K562 (cell line): ENCODE data around the gene HSF5. TPM values are rescaled to one million over a fixed set of nuclear protein-coding genes. Genes with fewer than 3 reads are reported as not detected.

Experiments used
- ARID2 ChIP-seq: fragments of 450-650 bp; IDR thresholded peaks from 2 replicates; pipeline ENCODE4 v1.6.1; 2017; ENCODE audit warnings: antibody characterized with exemption, mild to moderate bottlenecking
- BHLHE40 ChIP-seq: IDR thresholded peaks from 2 replicates; pipeline ENCODE4 v1.6.1; 2011; ENCODE audit warnings: low read length, improper control_type of control experiment
- DLX4 ChIP-seq: fragments of 250-450 bp; sonication (Bioruptor Pico); IDR thresholded peaks from 2 replicates; pipeline ENCODE4 v1.6.1; 2021; ENCODE audit warnings: mild to moderate bottlenecking
- FOXO4 ChIP-seq: fragments of 450-650 bp; formaldehyde crosslinking; IDR thresholded peaks from 2 replicates; pipeline ENCODE4 v1.4.0; 2020; ENCODE audit warnings: mild to moderate bottlenecking, moderate library complexity
- GTF2A2 ChIP-seq: IDR thresholded peaks from 2 replicates; pipeline ENCODE4 v1.6.1; 2016; ENCODE audit warnings: mild to moderate bottlenecking, missing genetic modification characterization, missing compliant biosample characterization
- HDAC6 ChIP-seq: IDR thresholded peaks from 2 replicates; pipeline ENCODE4 v1.6.1; 2012; ENCODE audit warnings: low read depth, mild to moderate bottlenecking, control low read depth, inconsistent platforms, low read length, moderate library complexity
- KAT2B ChIP-seq: IDR thresholded peaks from one replicate; pipeline ENCODE4 v1.6.1; 2012; ENCODE audit warnings: low read depth, mild to moderate bottlenecking, control low read depth, inconsistent platforms, low read length, moderate library complexity
- MBD2 ChIP-seq: sonication (generic); IDR thresholded peaks from 2 replicates; pipeline ENCODE4 v1.6.1; 2016; ENCODE audit warnings: low read depth, borderline replicate concordance
- MIER1 ChIP-seq: fragments of 450-650 bp; IDR thresholded peaks from 2 replicates; pipeline ENCODE4 v1.6.1; 2016; ENCODE audit warnings: antibody characterized with exemption, mild to moderate bottlenecking, low read depth
- NCOA2 ChIP-seq, 2 experiments: fragments of 450-650 bp; IDR thresholded peaks; 2 replicates each; pipeline ENCODE4 v1.6.1; 2018; ENCODE audit warnings: mild to moderate bottlenecking in 2 of 2, moderate library complexity in 1 of 2; ENCODE audit not compliant: partially characterized antibody in 2 of 2
- NFRKB ChIP-seq: fragments of 450-650 bp; IDR thresholded peaks from 2 replicates; pipeline ENCODE4 v1.6.1; 2016; ENCODE audit warnings: low read depth
- PKNOX1 ChIP-seq: fragments of 450-650 bp; IDR thresholded peaks from 2 replicates; pipeline ENCODE4 v1.6.1; 2016
- SFPQ ChIP-seq: fragments of 200-400 bp; formaldehyde crosslinking; IDR thresholded peaks from 2 replicates; pipeline ENCODE4 v1.6.1; 2017; ENCODE audit warnings: mild to moderate bottlenecking, low read depth, low read length, moderate library complexity
- SMARCB1 ChIP-seq: IDR thresholded peaks from 2 replicates; pipeline ENCODE4 v1.6.1; 2011; ENCODE audit warnings: improper control_type of control experiment, low read depth; ENCODE audit not compliant: insufficient read length
- STAT6 ChIP-seq: sonication (generic); formaldehyde crosslinking; IDR thresholded peaks from 2 replicates; pipeline ENCODE4 v1.8.1; 2023; ENCODE audit warnings: mild to moderate bottlenecking, missing genetic modification reagents
- SUPT5H ChIP-seq: fragments of 450-650 bp; IDR thresholded peaks from 2 replicates; pipeline ENCODE4 v1.6.1; 2016
- U2AF2 ChIP-seq: fragments of 200-400 bp; formaldehyde crosslinking; optimal IDR thresholded peaks from 2 replicates; pipeline ENCODE3; 2017; ENCODE audit warnings: low read depth, mild to moderate bottlenecking, low read length
- ZBTB26 ChIP-seq: fragments of 450-650 bp; formaldehyde crosslinking; IDR thresholded peaks from 2 replicates; pipeline ENCODE4 v1.4.0; 2022; ENCODE audit warnings: missing genetic modification characterization
- ZNF217 ChIP-seq: sonication (generic); formaldehyde crosslinking; IDR thresholded peaks from 2 replicates; pipeline ENCODE4 v1.8.0; 2022; ENCODE audit warnings: mild to moderate bottlenecking, missing genetic modification reagents
- ZNF23 ChIP-seq: fragments of 250-450 bp; sonication (Bioruptor Pico); IDR thresholded peaks from 2 replicates; pipeline ENCODE4 v1.4.0; 2020; ENCODE audit warnings: mild to moderate bottlenecking
- ZNF274 ChIP-seq: IDR thresholded peaks from 2 replicates; pipeline ENCODE4 v1.6.1; 2011; ENCODE audit warnings: low read depth, mild to moderate bottlenecking, low read length, moderate library complexity, borderline replicate concordance
- ZNF316 ChIP-seq: fragments of 450-650 bp; IDR thresholded peaks from 2 replicates; pipeline ENCODE4 v1.6.1; 2016
- polyA plus RNA-seq, 8 experiments: library from polyadenylated mRNA; depleted of rRNA in 4 of 8; stranded (reverse) in 5 of 8; unstranded in 3 of 8; fragments of >200 nt; fragmentation: Nextera tagmentation in 2 of 8; fragmentation: Illumina TruSeq in 1 of 8; extraction: Ambion mirVana in 2 of 8; extraction: Trizol in 1 of 8; gene quantifications; 2 replicates each; pipeline versions ENCODE4 v1.2.1 to v1.2.3, GENCODE V29; 2011 to 2014; ENCODE audit warnings: inconsistent platforms in 1 of 8, missing spikeins in 1 of 8
- total RNA-seq, 7 experiments: library from RNA; depleted of rRNA in 6 of 7; stranded (reverse); fragments of >200 nt in 6 of 7; fragmentation: Illumina TruSeq in 2 of 7; extraction: Trizol in 2 of 7; gene quantifications; 2 replicates each; pipeline versions ENCODE4 v1.2.1 to v1.2.3, GENCODE V29; 2011 to 2021; ENCODE audit warnings: low replicate concordance in 1 of 7

HSF5 gene
- total and polyA plus RNA-seq, 9 of the 15 experiments (the other 6 are each of a cell fraction or from before 2014, with no cell fraction given), result 0.04 TPM; not detected in 8

- TF ChIP-seq STAT6 (CRISPR knock-in tag) (no peak), KAT2B (no peak), BHLHE40 (no peak), ZNF274 (no peak), MIER1 (no peak), ZNF23 (CRISPR knock-in tag) (no peak), ZNF217 (CRISPR knock-in tag) (no peak), MBD2 (no peak), HDAC6 (no peak), ARID2 (no peak), GTF2A2 (no peak), ZNF316 (no peak), NFRKB (peak; percentile 23; the same call in 1 of the 2 replicates), PKNOX1 (peak; percentile 75), SMARCB1 (no peak), NCOA2 (IDR thresholded peaks at IDR 0.05; ENCODE audit: partially characterized antibody in 2 of 2) (no peak), FOXO4 (CRISPR knock-in tag) (no peak), ZBTB26 (CRISPR knock-in tag) (no peak), SFPQ (no peak), DLX4 (CRISPR knock-in tag) (no peak), SUPT5H (no peak), U2AF2 (no peak)
Observed at GRCh38 chr17:58413684-58414083, 74.5 kb downstream of the HSF5 start (continued).
